Femur (tissue), 1 donor: ENCODE measurements around the gene PITPNC1.
A peak's percentile ranks its signal among the peaks of the same experiment; 100 is the strongest.
"Not testable (repeated sequence)": the region's sequence is repeated elsewhere in the genome, so short reads cannot be mapped to it uniquely, and the experiment has no call there.

Experiments
- DNase-seq: peaks from one replicate; pipeline ENCODE4 v3.0.0-alpha.2; 2017

The PITPNC1 gene

GRCh38 chr17:67376737-67377487, at the start of gene PITPNC1:
Gene PITPNC1 (plus strand): TSS chr17:67377281.
- DNase-seq = peak; percentile 93

DNA sequence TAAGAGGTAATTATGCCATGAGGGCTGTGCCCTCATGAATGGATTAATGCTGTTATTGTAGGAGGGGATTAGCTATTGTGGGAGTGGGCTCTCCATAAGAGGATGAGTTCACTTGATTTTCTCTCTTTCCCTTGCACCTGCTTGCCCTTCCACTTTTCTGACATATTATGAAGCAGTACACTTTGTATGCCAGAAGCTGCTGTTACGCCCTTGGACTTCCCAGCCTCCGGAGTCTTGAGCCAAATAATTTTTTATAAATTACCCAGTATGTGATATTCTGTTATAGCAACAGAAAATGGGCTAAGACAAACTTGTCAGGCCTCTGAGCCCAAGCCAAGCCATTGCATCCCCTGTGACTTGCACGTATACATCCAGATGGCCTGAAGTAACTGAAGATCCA, 49.1 kb upstream of the PITPNC1 start:
- DNase-seq = no peak

- not testable (repeated sequence) for DNase-seq
Observed at GRCh38 chr17:67331381-67332161, 45.5 kb upstream of the PITPNC1 start.

DNA sequence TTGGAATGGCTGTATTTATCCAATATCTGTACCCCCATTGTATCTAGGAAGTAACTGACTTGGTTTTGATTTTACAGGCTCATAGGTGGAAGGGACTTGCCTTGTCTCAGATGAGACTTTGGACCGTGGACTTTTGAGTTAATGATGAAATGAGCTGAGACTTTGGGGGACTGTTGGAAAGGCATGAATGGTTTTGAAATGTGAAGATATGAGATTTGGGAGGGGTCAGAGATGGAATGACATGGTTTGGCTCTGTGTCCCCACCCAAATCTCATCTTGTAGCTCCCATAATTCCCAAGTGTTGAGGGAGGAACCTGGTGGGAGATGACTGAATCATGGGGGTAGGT, 44.9 kb upstream of the PITPNC1 start:
- DNase-seq = not testable (repeated sequence)

GRCh38 chr17:67335245-67335835, 41.7 kb upstream of the PITPNC1 start:
- DNase-seq = no peak

DNA sequence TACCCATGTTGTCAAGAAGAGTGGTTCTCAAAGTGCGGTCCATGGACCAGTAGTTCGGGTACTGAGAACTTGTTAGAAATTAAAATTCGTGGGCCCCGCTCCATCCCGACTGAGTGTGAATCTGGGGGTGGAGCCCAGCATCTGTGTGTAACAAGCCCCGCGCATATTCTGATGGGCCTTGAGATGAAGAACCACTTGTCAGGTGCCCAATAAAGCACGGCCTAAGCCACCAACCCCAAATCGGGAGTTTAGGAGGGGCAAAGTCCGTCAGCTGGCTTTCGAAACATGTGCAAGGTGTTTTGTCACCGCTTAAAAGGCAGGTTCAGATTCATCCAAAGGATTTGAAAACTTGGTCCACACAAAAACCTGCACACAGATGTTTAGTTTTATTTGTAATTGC, 40.2 kb upstream of the PITPNC1 start:
- no peak for DNase-seq

GRCh38 chr17:67338353-67338752, 38.7 kb upstream of the PITPNC1 start:
- not testable (repeated sequence) for DNase-seq

- no peak for DNase-seq
Observed at GRCh38 chr17:67343237-67343636, 33.8 kb upstream of the PITPNC1 start.

GRCh38 chr17:67347826-67348225, 29.3 kb upstream of the PITPNC1 start:
- no peak for DNase-seq

DNA sequence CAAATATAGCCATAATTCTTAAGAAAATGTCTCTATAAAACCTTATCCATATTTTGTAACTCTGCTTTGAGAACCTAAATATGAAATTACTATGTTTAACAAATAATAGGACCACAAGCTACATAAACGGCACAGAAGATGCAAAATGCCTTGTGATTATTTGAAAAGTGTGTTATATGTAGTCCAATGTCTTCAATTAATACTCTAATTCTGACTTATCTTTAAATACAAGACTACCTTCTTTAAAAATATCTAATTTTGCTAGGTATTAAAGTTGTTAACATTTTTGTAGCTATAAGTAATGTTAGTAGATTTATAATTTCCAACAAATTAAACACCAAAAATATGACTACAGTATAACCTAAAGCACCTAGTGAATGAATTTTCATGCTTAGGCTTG, 27.7 kb upstream of the PITPNC1 start:
- DNase-seq = no peak

DNA sequence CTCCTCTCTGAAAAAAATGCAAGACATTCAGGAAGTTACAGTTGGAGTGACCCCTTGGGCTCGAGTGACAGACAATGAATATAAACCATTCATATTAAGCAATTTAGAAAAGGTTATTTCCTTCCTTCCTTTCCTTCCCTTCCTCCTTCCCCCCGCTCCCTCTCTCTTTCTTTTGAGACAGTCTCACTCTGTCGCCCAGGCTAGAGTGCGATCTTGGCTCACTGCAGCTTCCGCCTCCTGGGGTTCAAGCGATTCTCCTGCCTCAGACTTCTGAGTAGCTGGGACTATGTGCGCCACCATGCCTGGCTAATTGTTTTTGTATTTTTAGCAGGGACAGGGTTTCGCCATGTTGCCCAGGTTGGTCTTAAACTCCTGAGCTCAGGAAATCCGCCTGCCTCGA, 23.9 kb upstream of the PITPNC1 start:
- DNase-seq = no peak

- DNase-seq = no peak
Observed at GRCh38 chr17:67353929-67354574, 23.0 kb upstream of the PITPNC1 start.

DNA sequence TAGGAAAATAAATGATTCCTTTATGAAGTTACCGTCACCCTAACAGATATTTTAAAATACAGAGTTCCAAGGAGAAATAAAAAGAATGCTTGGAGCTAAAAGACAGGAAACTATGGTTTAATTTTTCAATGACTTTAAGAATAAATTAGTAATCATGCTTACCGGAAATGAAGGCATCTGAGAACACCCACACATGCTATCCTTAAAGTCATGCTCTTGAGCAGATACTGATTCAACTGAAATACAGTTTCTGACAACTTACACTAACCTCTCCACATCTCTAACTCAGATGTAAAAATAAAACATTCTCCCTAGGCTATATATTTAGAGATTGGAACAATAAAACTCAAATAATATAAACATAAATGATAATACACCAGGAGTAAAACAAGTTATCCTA, 18.5 kb upstream of the PITPNC1 start:
- no peak for DNase-seq

DNA sequence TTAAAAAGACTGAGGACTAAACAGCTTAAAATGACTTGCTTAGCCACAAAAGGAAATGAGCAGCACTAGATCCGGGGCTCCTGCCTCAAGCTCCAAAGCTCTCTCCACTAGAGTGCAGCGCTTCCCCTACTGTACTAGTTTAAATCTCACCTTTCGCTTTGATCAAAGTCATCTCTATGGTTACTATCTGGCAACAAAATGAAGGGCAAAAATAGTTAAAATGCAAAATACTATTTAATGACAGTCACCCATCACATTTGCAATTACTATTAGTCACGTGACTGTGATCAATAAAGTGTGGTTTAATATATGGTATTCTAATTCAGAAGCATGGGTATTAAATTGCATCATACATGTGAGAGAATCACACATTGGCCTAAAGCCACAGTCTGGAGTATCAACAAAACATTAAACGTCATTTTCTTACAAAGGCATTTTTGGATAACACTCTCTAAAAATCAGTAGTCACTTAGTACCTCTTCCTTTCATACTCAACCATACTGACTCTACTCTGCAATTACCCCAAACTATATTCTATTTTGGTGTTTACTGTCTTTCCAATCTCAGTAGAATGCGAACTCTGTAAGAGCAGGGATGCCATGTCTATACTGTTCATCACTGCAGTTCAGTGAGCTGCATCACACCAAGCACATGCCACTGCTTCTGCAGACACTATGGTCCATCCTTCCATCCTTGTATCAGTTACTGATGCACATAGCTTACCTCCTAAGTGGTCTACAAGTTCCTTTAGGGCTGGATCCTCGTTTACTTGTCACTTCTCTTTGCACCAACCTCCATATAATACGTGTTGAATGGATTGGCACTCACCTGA, 16.9 kb upstream of the PITPNC1 start:
- no peak for DNase-seq

DNA sequence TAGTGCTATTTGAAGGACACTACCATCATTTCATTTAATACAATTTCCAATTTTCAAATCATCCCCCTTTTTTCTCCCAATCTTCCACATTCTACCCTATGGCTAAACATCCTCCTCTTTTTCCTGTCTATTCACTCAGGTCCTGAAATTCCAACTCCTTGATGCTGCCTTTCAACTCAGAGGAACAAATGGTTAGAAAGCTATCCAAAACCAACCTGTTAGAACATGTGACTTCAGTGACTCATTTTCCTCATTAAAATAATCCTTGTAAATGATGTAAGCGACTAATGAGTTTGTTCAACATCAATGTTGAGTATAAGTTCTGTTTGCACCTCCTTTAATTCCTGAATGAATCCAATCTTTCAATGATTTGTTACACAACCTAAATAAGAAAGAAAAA, 16.2 kb upstream of the PITPNC1 start:
- no peak for DNase-seq

- DNase-seq = no peak
Observed at GRCh38 chr17:67362173-67362572, 14.9 kb upstream of the PITPNC1 start.

DNA sequence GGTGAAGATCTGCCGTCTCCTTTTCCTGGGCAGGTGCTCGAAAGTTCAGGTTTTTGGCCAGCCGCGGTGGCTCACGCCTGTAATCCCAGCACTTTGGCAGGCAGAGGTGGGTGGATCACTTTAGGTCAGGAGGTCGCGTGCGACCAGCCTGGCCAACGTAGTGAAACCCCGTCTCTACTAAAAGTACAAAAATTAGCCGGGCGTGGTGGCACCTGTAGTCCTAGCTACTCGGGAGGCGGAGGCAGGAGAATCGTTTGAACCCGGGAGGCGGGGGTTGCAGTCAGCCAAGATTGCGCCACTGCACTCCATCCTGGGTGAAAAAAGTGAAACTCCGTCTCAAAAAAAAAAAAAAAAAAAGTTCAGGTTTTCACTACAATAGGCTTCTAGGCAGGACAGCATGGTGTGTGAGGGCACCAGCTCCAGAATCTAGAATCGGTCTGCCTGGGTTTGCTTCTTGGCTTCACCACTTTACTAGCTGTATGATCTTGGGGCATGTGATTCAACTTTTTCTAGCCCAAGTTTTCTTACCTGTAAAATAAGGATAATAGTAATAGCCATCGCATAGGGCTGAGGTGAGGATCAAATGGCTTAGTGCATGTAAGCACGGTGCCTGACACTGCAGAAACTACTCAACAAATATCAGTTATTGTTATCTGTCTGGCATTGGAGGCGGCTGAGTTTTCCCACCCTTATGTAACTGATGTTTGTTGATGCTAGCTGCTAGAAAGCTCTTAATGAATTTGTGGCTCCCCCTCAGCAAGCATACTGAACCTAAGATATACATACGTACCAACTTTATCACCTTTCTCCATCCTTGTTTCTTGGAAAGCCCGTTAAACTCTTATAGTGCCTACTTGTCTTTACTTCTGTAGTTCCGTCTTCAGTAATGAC, 12.0 kb upstream of the PITPNC1 start:
- DNase-seq = no peak

DNA sequence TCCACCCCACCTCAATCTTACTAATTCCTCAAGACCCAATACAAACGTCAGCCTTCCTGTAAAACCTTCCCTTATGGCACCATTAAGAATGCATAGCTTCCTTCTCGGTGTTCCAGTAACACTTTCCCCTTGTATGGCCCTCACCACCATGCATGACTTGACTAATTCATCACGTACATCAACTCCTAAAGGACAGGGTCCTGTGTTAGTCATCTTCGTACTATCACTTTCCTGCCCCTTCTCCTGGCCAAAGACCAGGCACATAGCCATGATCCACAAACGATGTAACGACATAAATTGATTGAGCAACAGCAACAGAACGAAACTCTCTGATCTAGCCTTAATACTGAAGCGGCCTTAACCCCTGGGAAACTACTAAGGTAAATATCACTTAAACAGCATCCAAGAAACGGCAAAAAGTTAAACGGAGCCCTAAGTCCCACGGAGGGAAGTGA, 11.3 kb upstream of the PITPNC1 start:
- no peak for DNase-seq

DNA sequence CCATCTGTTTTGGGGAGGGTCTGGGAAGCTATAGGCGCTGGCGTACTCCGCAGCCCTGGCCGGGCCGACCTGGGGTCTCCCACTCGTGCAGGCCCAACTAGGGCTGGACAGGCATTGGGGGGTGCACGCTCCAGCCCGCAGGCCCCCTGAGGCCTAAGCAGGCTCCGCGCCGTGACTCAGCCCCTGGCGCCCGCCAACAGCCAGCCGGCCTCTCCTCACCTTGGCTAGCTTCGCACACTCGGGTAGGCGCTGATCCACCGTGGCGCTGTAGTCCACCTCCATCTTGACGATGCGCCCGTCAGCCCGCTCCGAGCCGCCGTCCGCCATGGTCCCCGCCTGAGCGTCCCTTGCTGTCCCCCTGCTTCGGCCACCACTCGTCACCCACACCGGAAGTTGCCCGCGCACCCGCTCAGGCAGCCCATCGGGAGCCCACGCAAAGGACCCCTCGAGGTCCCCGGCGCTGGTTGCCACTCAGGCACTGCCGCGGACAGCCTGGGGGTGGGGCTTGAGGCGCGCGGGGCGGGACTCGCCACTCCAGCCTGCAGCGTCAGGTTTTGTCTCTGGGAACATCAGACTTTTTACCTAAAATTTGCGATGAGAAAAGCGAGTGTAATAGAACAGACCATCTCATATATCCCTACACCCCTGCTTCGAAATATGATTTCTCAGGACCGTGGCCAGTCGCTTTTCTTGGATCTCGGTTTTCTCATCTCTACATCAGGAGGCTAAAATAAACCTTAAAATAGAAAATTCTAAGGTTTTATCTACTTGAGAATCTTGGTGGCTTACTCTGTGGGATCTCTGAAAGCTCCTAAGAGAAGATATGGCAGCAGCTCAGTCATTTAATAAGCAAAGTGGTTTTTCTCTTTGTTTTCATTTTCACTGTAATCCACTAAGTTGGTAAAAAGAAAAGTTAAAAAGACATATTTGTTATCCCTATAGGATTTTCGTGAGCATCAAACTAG, 10.6 kb upstream of the PITPNC1 start, which contains the start of gene PSMD12:
TSS of gene PSMD12 (minus strand) at position 385 of the 965 bp plus-strand sequence. CDS start at position 327, 58 bp downstream.
- peak; percentile 96 for DNase-seq

DNA sequence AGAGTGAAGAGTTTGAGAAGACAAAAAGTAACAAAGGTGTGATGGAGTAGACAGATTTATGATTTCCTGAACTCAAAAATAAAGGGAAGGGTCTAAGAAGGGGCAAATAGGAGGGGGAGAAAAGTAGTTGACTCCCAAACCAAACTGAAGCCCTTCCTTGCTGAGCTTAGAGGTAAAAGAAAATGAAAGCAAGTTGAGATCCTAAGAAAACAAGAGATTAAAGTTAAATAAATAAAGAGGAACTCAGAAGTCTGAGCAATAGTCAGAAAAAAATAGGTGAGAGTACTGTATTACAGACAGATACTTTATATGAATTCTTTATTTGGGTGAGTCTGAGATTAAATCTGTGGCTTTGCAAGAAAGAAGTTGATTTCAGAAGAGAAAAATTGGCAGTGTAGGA, 7.4 kb upstream of the PITPNC1 start:
- DNase-seq = no peak
